Spleen (tissue), 11 donors: ENCODE measurements around the gene BRSK2. TPM values are rescaled to one million over a fixed set of nuclear protein-coding genes. Genes with fewer than 3 reads are reported as not detected.
"Not testable (repeated sequence)": the region's sequence is repeated elsewhere in the genome, so short reads cannot be mapped to it uniquely, and the experiment has no call there.

ENCODE experiments used
- DNase-seq: peaks from one replicate; pipeline ENCODE4 v3.0.0-alpha.2; 2020
- H3K27ac ChIP-seq, 8 donors: fragments of 200-600 bp; sonication (generic) in 7 of 8; 1 replicate in 4 of 8; 2 replicates in 4 of 8; pipeline versions ENCODE4 v1.5.0 to v1.8.0; 2016 to 2021; ENCODE audit warnings: inconsistent platforms in 4 of 8, mild to moderate bottlenecking in 4 of 8, moderate library complexity in 1 of 8
- H3K27me3 ChIP-seq, 7 donors: fragments of 200-600 bp; sonication (generic) in 6 of 7; replicated peaks in 1 of 7; 1 replicate in 4 of 7; 2 replicates in 3 of 7; pipeline versions ENCODE4 v1.5.0 to v1.8.0; 2016 to 2021; ENCODE audit warnings: inconsistent platforms in 3 of 7, mild to moderate bottlenecking in 1 of 7
- H3K36me3 ChIP-seq, 6 donors: fragments of 200-600 bp; sonication (generic) in 5 of 6; 1 replicate in 4 of 6; 2 replicates in 2 of 6; pipeline versions ENCODE4 v1.5.0 to v1.8.0; 2016 to 2021; ENCODE audit warnings: inconsistent platforms in 2 of 6
- H3K4me1 ChIP-seq, 6 donors: fragments of 200-600 bp; sonication (generic) in 5 of 6; 1 replicate in 3 of 6; 2 replicates in 3 of 6; pipeline versions ENCODE4 v1.5.0 to v1.8.0; 2016 to 2021; ENCODE audit warnings: inconsistent platforms in 3 of 6
- H3K4me3 ChIP-seq, 8 donors: fragments of 200-600 bp; sonication (generic) in 7 of 8; 1 replicate in 4 of 8; 2 replicates in 4 of 8; pipeline versions ENCODE4 v1.5.0 to v1.8.0; 2016 to 2021; ENCODE audit warnings: inconsistent platforms in 4 of 8, mild to moderate bottlenecking in 4 of 8, moderate library complexity in 2 of 8
- H3K9me3 ChIP-seq, 8 donors: fragments of 200-600 bp; sonication (generic) in 7 of 8; 1 replicate in 4 of 8; 2 replicates in 4 of 8; pipeline versions ENCODE4 v1.5.0 to v1.8.0; 2016 to 2021; ENCODE audit warnings: inconsistent platforms in 4 of 8
- CTCF ChIP-seq, 11 experiments: fragments of 200-600 bp in 7 of 11; fragments of 450-650 bp in 4 of 11; sonication (generic) in 4 of 11; IDR thresholded peaks in 8 of 11; conservative IDR thresholded peaks in 3 of 11; 1 replicate in 7 of 11; 2 replicates in 4 of 11; pipeline versions ENCODE4 v1.4.0 to v1.8.0; 2016 to 2021; ENCODE audit warnings: antibody characterized with exemption in 11 of 11, inconsistent platforms in 4 of 11, mild to moderate bottlenecking in 1 of 11
- POLR2A ChIP-seq, 3 donors: fragments of 450-650 bp; IDR thresholded peaks; one replicate each; pipeline ENCODE4 v1.5.1; 2017; ENCODE audit warnings: antibody characterized with exemption in 3 of 3, mild to moderate bottlenecking in 1 of 3
- POLR2AphosphoS5 ChIP-seq, 3 donors: sonication (generic); formaldehyde crosslinking; IDR thresholded peaks; one replicate each; pipeline ENCODE4 v1.5.1; 2017; ENCODE audit warnings: antibody characterized with exemption in 3 of 3
- WGBS, 5 donors: extraction: QIAGEN DNeasy Blood & Tissue Kit in 3 of 5; methylation state at CpG; one replicate each; pipeline versions ENCODE4 v1.1.5 to v1.1.7; 2013 to 2018; 5-methylcytosine and 5-hydroxymethylcytosine counted together
- intact Hi-C: fragments of 100-400 bp; cut with DNase I; formaldehyde crosslinking; loops from one replicate; pipeline ENCODE4 v1.15.0; 2023; ENCODE audit warnings: low total_unique reads
- polyA plus RNA-seq, 3 donors: library from polyadenylated mRNA; stranded (reverse); fragments of 200-250 nt; gene quantifications; one replicate each; pipeline ENCODE4 v1.2.1, GENCODE V29; 2013
- total RNA-seq, 7 donors: library from RNA; depleted of rRNA in 3 of 7; stranded (reverse); fragments of >200 nt in 3 of 7; fragmentation: NEBNext Ultra II Directional in 4 of 7; extraction: Animal tissue kit (Norgen Biotek cat#: 25700) in 4 of 7; gene quantifications; one replicate each; pipeline versions ENCODE4 v1.1.0 to v1.2.1, GENCODE V29; 2016 to 2021
- donor health status: healthy with polysubstance abuse.
- donor health status: DM: no; HTN: no; CAD: no; lungs with moderate emphysema.
- donor health status: DM: no; HTN: no; CAD: no.
- donor health status: Bipolar disorder and iron deficiency.
- donor health status: healthy.
- donor health status: DM: no; HTN: no; CAD: no.
- donor health status: DM: yes; HTN: yes; CAD: no.

BRSK2 gene
- total and polyA plus RNA-seq, 10 donors, result 0.17 to 1.5 (median 0.42) TPM

- H3K9me3 ChIP-seq, result peaks cover 0 to 13% (median 3%) of the 10 kb centered on the region in 8 donors
- intact Hi-C loops, result no loop called here
- TF ChIP-seq POLR2A (IDR thresholded peaks at IDR 0.05) (no peak), CTCF (IDR thresholded peaks at IDR 0.05 in 8 of 11, conservative IDR thresholded peaks at IDR 0.05 in 3 of 11) (no peak), POLR2AphosphoS5 (IDR thresholded peaks at IDR 0.05) (no peak)
- peaks cover 0 to 43% (median 10%) of the 10 kb centered on the region in 7 donors for H3K27me3 ChIP-seq
- DNase-seq, result no peak
- H3K27ac ChIP-seq, result no peak overlapping the region
- WGBS, 5 donors, result 62 to 69% (median 64%) methylated on average over 11 to 17 of the region's 17 CpGs
- no peak overlapping the region for H3K4me3 ChIP-seq
- no peaks in the 10 kb centered on the region for H3K36me3 ChIP-seq
- H3K4me1 ChIP-seq, result no peaks in the 10 kb centered on the region
Observed at GRCh38 chr11:1425439-1425838, 35.7 kb downstream of the BRSK2 start.

GRCh38 chr11:1428762-1429316 is 39.1 kb downstream of the BRSK2 start:
- DNase-seq, result no peak
- Histone ChIP-seq H3K9me3 (peaks cover 0 to 4% (median 0%) of the 10 kb centered on the region in 8 donors), H3K27ac (no peak overlapping the region), H3K4me1 (no peaks in the 10 kb centered on the region), H3K36me3 (no peaks in the 10 kb centered on the region), H3K27me3 (peaks cover 0 to 41% (median 10%) of the 10 kb centered on the region in 7 donors), H3K4me3 (no peak overlapping the region)
- WGBS, 5 donors, result 88 to 97% (median 93%) methylated on average over 20 to 22 of the region's 22 CpGs
- intact Hi-C loops, result no loop called here
- TF ChIP-seq POLR2AphosphoS5 (IDR thresholded peaks at IDR 0.05) (no peak), CTCF (IDR thresholded peaks at IDR 0.05 in 8 of 11, conservative IDR thresholded peaks at IDR 0.05 in 3 of 11) (no peak), POLR2A (IDR thresholded peaks at IDR 0.05) (no peak)

- H3K4me1 ChIP-seq, result peaks cover 0 to 30% (median 8%) of the 10 kb centered on the region in 6 donors
- peaks cover 0 to 4% (median 0%) of the 10 kb centered on the region in 8 donors for H3K9me3 ChIP-seq
- H3K4me3 ChIP-seq, result no peak overlapping the region
- H3K36me3 ChIP-seq, result no peaks in the 10 kb centered on the region
- H3K27ac ChIP-seq, result no peak overlapping the region
- WGBS, 5 donors, result 78 to 85% (median 80%) methylated on average over 6 to 15 of the region's 15 CpGs
- peaks cover 0 to 49% (median 5%) of the 10 kb centered on the region in 7 donors for H3K27me3 ChIP-seq
- TF ChIP-seq CTCF (IDR thresholded peaks at IDR 0.05 in 8 of 11, conservative IDR thresholded peaks at IDR 0.05 in 3 of 11) (no peak), POLR2AphosphoS5 (IDR thresholded peaks at IDR 0.05) (no peak), POLR2A (IDR thresholded peaks at IDR 0.05) (no peak)
- intact Hi-C loops, result no loop called here
- no peak for DNase-seq
Observed at GRCh38 chr11:1433568-1433967, 43.8 kb downstream of the BRSK2 start.

- H3K27ac ChIP-seq, result no peak overlapping the region
- no peak for DNase-seq
- no peaks in the 10 kb centered on the region for H3K36me3 ChIP-seq
- peaks cover 0 to 55% (median 5%) of the 10 kb centered on the region in 7 donors for H3K27me3 ChIP-seq
- peaks cover 0 to under 1% (median 0%) of the 10 kb centered on the region in 8 donors for H3K9me3 ChIP-seq
- peaks cover 0 to 33% (median 8%) of the 10 kb centered on the region in 6 donors for H3K4me1 ChIP-seq
- H3K4me3 ChIP-seq, result no peak overlapping the region
- 80 to 86% (median 83%) methylated on average over 22 to 29 of the region's 29 CpGs for WGBS, 5 donors
- intact Hi-C loops, result no loop called here
- TF ChIP-seq POLR2AphosphoS5 (IDR thresholded peaks at IDR 0.05) (no peak), CTCF (IDR thresholded peaks at IDR 0.05 in 8 of 11, conservative IDR thresholded peaks at IDR 0.05 in 3 of 11) (no peak), POLR2A (IDR thresholded peaks at IDR 0.05) (no peak)
Observed at GRCh38 chr11:1433977-1434640, 44.4 kb downstream of the BRSK2 start.

GRCh38 chr11:1435479-1435819 is 45.7 kb downstream of the BRSK2 start:
- DNase-seq, intact Hi-C loops, H3K36me3 ChIP-seq, H3K9me3 ChIP-seq, H3K27ac ChIP-seq, H3K4me3 ChIP-seq: not testable (repeated sequence)
- Histone ChIP-seq H3K27me3 (peaks cover 0 to 64% (median 5%) of the 10 kb centered on the region in 7 donors), H3K4me1 (peaks cover 0 to 33% (median 8%) of the 10 kb centered on the region in 6 donors)
- WGBS, 5 donors, result 83 to 91% (median 86%) methylated on average over 8 to 14 of the region's 20 CpGs
